Adipose tissue (tissue), 3 donors: ENCODE measurements around the gene TMEM150C. TPM values are rescaled to one million over a fixed set of nuclear protein-coding genes. Genes with fewer than 3 reads are reported as not detected.

Source experiments
- H3K27ac ChIP-seq: one replicate; pipeline ENCODE4 v1.5.1; 2013; ENCODE audit warnings: low read depth, low read length
- WGBS, 3 donors: extraction: QIAGEN DNeasy Blood & Tissue Kit; methylation state at CpG; one replicate each; pipeline ENCODE4 v1.1.7; 2013; 5-methylcytosine and 5-hydroxymethylcytosine counted together
- polyA plus RNA-seq, 3 donors: library from polyadenylated mRNA; stranded (reverse); fragments of 200-250 nt; gene quantifications; one replicate each; pipeline ENCODE4 v1.2.3, GENCODE V29; 2013
- donor health status: healthy with polysubstance abuse.
- donor health status: Bipolar disorder and iron deficiency.
- donor health status: healthy.

The TMEM150C gene
- 10 to 100 TPM in 2 of 3 donors, 1 to 10 TPM in 1; 2.7 to 39.0 (median 14.4) TPM for polyA plus RNA-seq

- no peak within 1 kb of the TSS for H3K27ac ChIP-seq
- 3 to 5% (median 4%) methylated on average over 39 to 61 of the region's 62 CpGs for WGBS, 3 donors
Observed at GRCh38 chr4:82561786-82562563, at the start of gene TMEM150C. Gene TMEM150C (minus strand): TSS chr4:82561988. CDS start chr4:82504657, 57,331 bp downstream.

GRCh38 chr4:82611527-82611926 is 49.7 kb upstream of the TMEM150C start:
- WGBS, 3 donors = 92 to 95% (median 94%) methylated on average over 4 of the region's 4 CpGs
- H3K27ac ChIP-seq = no peak overlapping the region

GRCh38 chr4:82610041-82610440 is 48.3 kb upstream of the TMEM150C start:
- WGBS, 3 donors = 80 to 86% (median 82%) methylated on average over 2 of the region's 2 CpGs
- H3K27ac ChIP-seq = no peak overlapping the region

- 95 to 97% (median 95%) methylated on average over 7 of the region's 7 CpGs for WGBS, 3 donors
Observed at GRCh38 chr4:82606622-82607021, 44.8 kb upstream of the TMEM150C start.

GRCh38 chr4:82604522-82604921 is 42.7 kb upstream of the TMEM150C start:
- WGBS, 3 donors = 88 to 92% (median 89%) methylated on average over 1 of the region's 1 CpG
- no peak overlapping the region for H3K27ac ChIP-seq

More at GRCh38 chr4:82606622-82607021, 44.8 kb upstream of the TMEM150C start:
- H3K27ac ChIP-seq = no peak overlapping the region

GRCh38 chr4:82601242-82602015 is 39.6 kb upstream of the TMEM150C start:
- H3K27ac ChIP-seq = no peak overlapping the region
- WGBS, 3 donors = 67 to 84% (median 69%) methylated on average over 9 of the region's 9 CpGs

GRCh38 chr4:82599336-82599735 is 37.5 kb upstream of the TMEM150C start:
- no peak overlapping the region for H3K27ac ChIP-seq
- 62 to 82% (median 77%) methylated on average over 4 of the region's 4 CpGs for WGBS, 3 donors

GRCh38 chr4:82594456-82594855 is 32.7 kb upstream of the TMEM150C start:
- no peak overlapping the region for H3K27ac ChIP-seq
- WGBS, 3 donors = 62 to 72% (median 65%) methylated on average over 4 of the region's 4 CpGs

- no peak overlapping the region for H3K27ac ChIP-seq
- WGBS, 3 donors = 62 to 71% (median 70%) methylated on average over 5 of the region's 5 CpGs
Observed at GRCh38 chr4:82593411-82593810, 31.6 kb upstream of the TMEM150C start.

GRCh38 chr4:82592639-82593038 is 30.9 kb upstream of the TMEM150C start:
- WGBS, 3 donors = 74 to 95% (median 91%) methylated on average over 3 of the region's 3 CpGs
- no peak overlapping the region for H3K27ac ChIP-seq

GRCh38 chr4:82591592-82591991 is 29.8 kb upstream of the TMEM150C start:
- WGBS, 3 donors = 48 to 78% (median 74%) methylated on average over 5 of the region's 5 CpGs
- no peak overlapping the region for H3K27ac ChIP-seq

GRCh38 chr4:82589756-82590155 is 28.0 kb upstream of the TMEM150C start:
- WGBS, 3 donors = 67 to 77% (median 76%) methylated on average over 1 of the region's 1 CpG
- H3K27ac ChIP-seq = no peak overlapping the region

GRCh38 chr4:82588771-82589270 is 27.0 kb upstream of the TMEM150C start:
- no peak overlapping the region for H3K27ac ChIP-seq
- WGBS, 3 donors = 75 to 91% (median 85%) methylated on average over 2 of the region's 2 CpGs

GRCh38 chr4:82587826-82588540 is 26.2 kb upstream of the TMEM150C start:
- H3K27ac ChIP-seq = no peak overlapping the region
- WGBS, 3 donors = 84 to 89% (median 87%) methylated on average over 8 of the region's 8 CpGs

- WGBS, 3 donors = 75 to 87% (median 80%) methylated on average over 8 of the region's 8 CpGs
- H3K27ac ChIP-seq = no peak overlapping the region
Observed at GRCh38 chr4:82585690-82586435, 24.1 kb upstream of the TMEM150C start.

GRCh38 chr4:82584931-82585330 is 23.1 kb upstream of the TMEM150C start:
- H3K27ac ChIP-seq = no peak overlapping the region
- WGBS, 3 donors = 60 to 72% (median 63%) methylated on average over 3 of the region's 3 CpGs

- WGBS, 3 donors = 40 to 69% (median 54%) methylated on average over 5 of the region's 5 CpGs
- H3K27ac ChIP-seq = no peak overlapping the region
Observed at GRCh38 chr4:82583897-82584587, 22.3 kb upstream of the TMEM150C start.
